Mesothelial cell of epicardium (in vitro differentiated cells): ENCODE results near the gene PDIA6. TPM values are rescaled to one million over a fixed set of nuclear protein-coding genes. Genes with fewer than 3 reads are reported as not detected.
"Not testable (repeated sequence)": the region's sequence is repeated elsewhere in the genome, so short reads cannot be mapped to it uniquely, and the experiment has no call there.

ENCODE experiments used
- DNase-seq, 2 experiments: peaks; one replicate each; pipeline ENCODE4 v3.0.0; 2021; ENCODE audit warnings: low spot score in 2 of 2; ENCODE audit not compliant: unreplicated experiment in 2 of 2
- H3K27ac Mint-ChIP-seq: 2 replicates; pipeline ENCODE4 v1.8.0; 2021; ENCODE audit warnings: mixed read lengths
- H3K27me3 Mint-ChIP-seq: 2 replicates; pipeline ENCODE4 v1.8.0; 2021; ENCODE audit warnings: low read depth, mixed read lengths
- H3K36me3 Mint-ChIP-seq: 2 replicates; pipeline ENCODE4 v1.8.0; 2021; ENCODE audit warnings: mixed read lengths
- H3K4me1 Mint-ChIP-seq: 2 replicates; pipeline ENCODE4 v1.8.0; 2021; ENCODE audit warnings: mixed read lengths
- H3K4me3 Mint-ChIP-seq: 2 replicates; pipeline ENCODE4 v1.8.0; 2021; ENCODE audit warnings: mild to moderate bottlenecking, moderate library complexity, mixed read lengths
- H3K9me3 Mint-ChIP-seq: 2 replicates; pipeline ENCODE4 v1.8.0; 2021; ENCODE audit warnings: mixed read lengths
- total RNA-seq: library from RNA; stranded (reverse); gene quantifications from 3 replicates; pipeline ENCODE4 v1.2.1, GENCODE V29; 2021
- TF ChIP-seq, protein P1 (sequence below): fragments of 200-600 bp; sonication (generic); IDR thresholded peaks from one replicate; pipeline ENCODE4 v1.5.0; 2021; ENCODE audit warnings: antibody characterized with exemption; ENCODE audit not compliant: unreplicated experiment

PDIA6 gene
- total RNA-seq, 1 donor from 2014 or later: 201 TPM

DNA sequence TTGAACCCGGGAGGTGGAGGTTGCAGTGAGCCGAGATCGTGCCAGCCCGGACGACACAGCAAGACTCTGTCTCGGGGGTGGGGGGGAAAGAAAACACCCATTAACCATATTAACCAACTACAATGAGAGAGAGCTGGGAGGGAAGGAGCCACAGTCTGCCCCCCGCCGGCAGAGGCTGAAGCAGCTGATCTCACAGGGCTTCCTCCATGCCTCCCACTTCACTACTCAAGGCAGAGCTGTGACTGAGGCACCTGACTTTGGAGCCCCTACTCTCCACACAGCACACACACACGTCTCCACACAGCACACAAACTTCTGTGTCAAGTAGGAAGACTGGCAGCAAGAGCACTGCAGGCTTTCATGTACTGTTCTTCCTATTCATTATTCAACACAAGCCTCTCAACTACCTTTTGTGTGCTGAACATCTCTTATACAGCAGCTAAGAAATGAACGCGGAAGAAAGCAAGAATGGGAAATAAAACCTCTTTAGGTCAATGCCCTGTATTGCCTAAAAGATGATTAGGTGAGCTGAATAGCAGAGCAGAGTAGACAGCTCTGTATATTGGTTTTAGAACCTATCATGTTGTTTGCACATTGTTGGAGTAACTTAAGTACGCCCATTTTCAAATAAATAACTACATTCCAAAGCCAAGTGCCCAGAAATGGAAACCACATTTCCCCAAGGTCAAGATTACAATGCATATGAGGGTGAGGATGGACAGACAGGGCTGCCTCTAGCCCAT, 26.2 kb downstream of the PDIA6 start:
- Mint-ChIP-seq H3K36me3 (peaks cover 74% of the 10 kb centered on the region), H3K4me3 (no peak overlapping the region), H3K27ac (no peak overlapping the region), H3K27me3 (no peaks in the 10 kb centered on the region), H3K9me3 (no peaks in the 10 kb centered on the region), H3K4me1 (no peaks in the 10 kb centered on the region)
- TF ChIP-seq, protein P1, sequence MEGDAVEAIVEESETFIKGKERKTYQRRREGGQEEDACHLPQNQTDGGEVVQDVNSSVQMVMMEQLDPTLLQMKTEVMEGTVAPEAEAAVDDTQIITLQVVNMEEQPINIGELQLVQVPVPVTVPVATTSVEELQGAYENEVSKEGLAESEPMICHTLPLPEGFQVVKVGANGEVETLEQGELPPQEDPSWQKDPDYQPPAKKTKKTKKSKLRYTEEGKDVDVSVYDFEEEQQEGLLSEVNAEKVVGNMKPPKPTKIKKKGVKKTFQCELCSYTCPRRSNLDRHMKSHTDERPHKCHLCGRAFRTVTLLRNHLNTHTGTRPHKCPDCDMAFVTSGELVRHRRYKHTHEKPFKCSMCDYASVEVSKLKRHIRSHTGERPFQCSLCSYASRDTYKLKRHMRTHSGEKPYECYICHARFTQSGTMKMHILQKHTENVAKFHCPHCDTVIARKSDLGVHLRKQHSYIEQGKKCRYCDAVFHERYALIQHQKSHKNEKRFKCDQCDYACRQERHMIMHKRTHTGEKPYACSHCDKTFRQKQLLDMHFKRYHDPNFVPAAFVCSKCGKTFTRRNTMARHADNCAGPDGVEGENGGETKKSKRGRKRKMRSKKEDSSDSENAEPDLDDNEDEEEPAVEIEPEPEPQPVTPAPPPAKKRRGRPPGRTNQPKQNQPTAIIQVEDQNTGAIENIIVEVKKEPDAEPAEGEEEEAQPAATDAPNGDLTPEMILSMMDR: no peak
- DNase-seq: no peak

DNA sequence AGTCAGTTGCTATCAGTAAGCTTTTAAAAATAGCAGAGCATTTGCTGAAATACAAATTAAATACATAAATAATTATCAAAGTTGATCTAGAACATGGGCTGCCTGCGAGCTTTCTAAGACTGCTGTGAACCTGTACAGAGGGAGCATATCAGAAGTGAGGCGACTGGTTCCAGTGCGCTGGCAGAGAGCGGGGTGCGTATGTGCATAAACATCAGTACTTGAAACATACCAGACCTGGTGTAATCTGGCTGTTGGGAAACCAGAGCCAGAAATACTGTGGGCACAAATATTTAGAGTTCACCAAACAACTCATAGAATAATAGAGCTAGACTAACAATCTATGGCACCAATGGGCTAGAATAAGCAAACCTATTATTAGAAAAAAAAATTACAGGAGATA, 27.3 kb downstream of the PDIA6 start:
- no peak for DNase-seq
- Mint-ChIP-seq H3K4me1 (no peaks in the 10 kb centered on the region), H3K9me3 (no peaks in the 10 kb centered on the region), H3K27me3 (no peaks in the 10 kb centered on the region), H3K36me3 (peaks cover 70% of the 10 kb centered on the region), H3K4me3 (no peak overlapping the region), H3K27ac (no peak overlapping the region)
- TF ChIP-seq, protein P1: no peak

DNA sequence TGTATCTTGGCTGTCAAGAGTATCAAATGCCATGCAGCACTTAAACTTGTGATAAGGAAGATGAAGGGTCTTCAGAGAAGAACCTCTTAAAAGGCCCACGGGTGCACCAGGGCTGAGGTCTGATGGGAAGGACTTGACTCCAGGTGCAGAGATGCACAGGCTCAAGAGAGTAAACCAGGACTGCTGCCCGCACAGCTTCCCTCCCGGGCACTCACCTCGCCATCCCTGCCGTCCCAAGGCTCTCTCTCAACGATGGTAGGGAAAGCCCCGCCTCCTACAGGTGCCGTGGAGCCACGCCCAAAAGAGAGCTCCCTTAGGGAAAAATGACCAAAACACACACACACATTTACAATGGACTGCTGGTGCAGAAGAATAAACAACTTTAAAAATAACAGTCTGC, 27.9 kb downstream of the PDIA6 start:
- Mint-ChIP-seq H3K27ac (no peak overlapping the region), H3K4me3 (no peak overlapping the region), H3K9me3 (no peaks in the 10 kb centered on the region), H3K36me3 (peaks cover 73% of the 10 kb centered on the region), H3K4me1 (no peaks in the 10 kb centered on the region), H3K27me3 (no peaks in the 10 kb centered on the region)
- TF ChIP-seq, protein P1: no peak
- no peak for DNase-seq

DNA sequence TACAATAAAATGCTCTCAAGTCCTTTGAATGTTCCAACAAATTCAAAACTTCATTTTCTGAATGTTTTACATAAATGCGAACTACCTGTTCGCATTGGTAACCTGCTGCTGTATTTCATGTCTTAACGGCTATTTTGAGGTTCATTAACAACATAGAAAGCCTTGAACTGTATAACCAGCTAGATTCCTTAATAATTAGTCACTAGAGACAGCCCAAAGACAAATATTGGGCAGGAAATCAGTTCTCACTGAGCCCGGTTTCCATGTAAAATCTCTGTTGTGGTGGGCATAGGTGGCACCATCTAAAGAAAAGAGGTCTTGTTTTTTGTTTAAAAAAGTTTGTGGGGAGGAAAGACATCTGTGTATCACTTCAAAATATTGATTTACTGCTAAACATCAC, 29.2 kb downstream of the PDIA6 start:
- no peak overlapping the region for H3K27ac Mint-ChIP-seq
- DNase-seq: no peak
- H3K4me1 Mint-ChIP-seq: no peaks in the 10 kb centered on the region
- no peaks in the 10 kb centered on the region for H3K9me3 Mint-ChIP-seq
- no peaks in the 10 kb centered on the region for H3K27me3 Mint-ChIP-seq
- H3K4me3 Mint-ChIP-seq: no peak overlapping the region
- TF ChIP-seq, protein P1: no peak
- peaks cover 61% of the 10 kb centered on the region for H3K36me3 Mint-ChIP-seq

DNA sequence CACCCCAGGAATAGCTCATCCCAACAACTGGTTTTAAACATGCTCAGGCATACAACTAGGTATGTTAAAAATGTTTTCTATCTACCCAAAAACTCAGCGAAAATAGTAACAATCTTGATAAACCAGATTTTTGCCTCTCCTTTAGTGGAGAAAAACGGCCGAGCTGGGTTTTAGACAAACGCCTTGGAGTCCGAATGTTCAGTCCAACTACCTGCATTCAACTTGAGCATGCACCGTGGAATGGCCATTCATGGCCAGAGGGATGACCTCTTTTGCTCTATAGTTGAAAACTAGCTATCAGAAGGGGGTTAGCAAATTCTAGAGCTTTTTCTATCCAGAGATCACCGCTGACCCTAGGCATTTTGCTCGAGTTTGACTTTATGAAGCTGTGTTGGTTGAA, 30.8 kb downstream of the PDIA6 start:
- Mint-ChIP-seq H3K9me3 (no peaks in the 10 kb centered on the region), H3K4me3 (no peak overlapping the region), H3K27ac (no peak overlapping the region), H3K4me1 (no peaks in the 10 kb centered on the region), H3K36me3 (peaks cover 50% of the 10 kb centered on the region), H3K27me3 (no peaks in the 10 kb centered on the region)
- TF ChIP-seq, protein P1: no peak
- DNase-seq: no peak

DNA sequence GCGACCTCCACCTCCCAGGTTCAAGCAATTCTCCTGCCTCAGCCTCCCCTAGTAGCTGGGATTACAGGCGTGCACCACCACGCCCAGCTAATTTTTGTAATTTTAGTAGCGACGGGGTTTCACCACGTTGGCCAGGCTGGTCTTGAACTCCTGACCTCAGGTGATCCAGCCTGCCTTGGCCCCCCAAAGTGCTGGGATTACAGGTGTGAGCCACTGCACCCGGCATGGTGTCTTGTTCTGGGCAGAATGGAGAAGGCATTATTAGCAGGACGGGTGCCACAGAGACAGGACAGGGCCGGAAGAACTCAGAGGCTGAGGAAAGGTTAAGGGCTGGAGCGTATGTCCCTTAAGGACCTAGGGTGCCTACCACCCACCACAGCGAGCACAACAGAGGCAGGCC, 31.8 kb downstream of the PDIA6 start:
- H3K27ac Mint-ChIP-seq, H3K9me3 Mint-ChIP-seq, H3K27me3 Mint-ChIP-seq, H3K4me3 Mint-ChIP-seq, DNase-seq, H3K4me1 Mint-ChIP-seq: not testable (repeated sequence)
- peaks cover 43% of the 10 kb centered on the region for H3K36me3 Mint-ChIP-seq
